Spinal cord (tissue), 10 donors: ENCODE measurements around the gene GH2. TPM values are rescaled to one million over a fixed set of nuclear protein-coding genes. Genes with fewer than 3 reads are reported as not detected.

Source experiments
- DNase-seq, 6 donors: peaks; one replicate each; pipeline versions ENCODE4 v3.0.0 to v3.0.0-alpha.2; 2013 to 2015; ENCODE audit warnings: low spot score in 6 of 6, low read depth in 4 of 6
- H3K27ac ChIP-seq: one replicate; pipeline ENCODE4 v1.5.1; 2013; ENCODE audit warnings: low read depth, low read length, control low read depth
- H3K27me3 ChIP-seq: one replicate; pipeline ENCODE4 v1.6.1; 2013; ENCODE audit warnings: low read length; ENCODE audit not compliant: control insufficient read depth, insufficient read depth
- H3K36me3 ChIP-seq: one replicate; pipeline ENCODE4 v1.6.1; 2013; ENCODE audit warnings: low read length; ENCODE audit not compliant: control insufficient read depth, insufficient read depth
- H3K4me1 ChIP-seq: one replicate; pipeline ENCODE4 v1.6.1; 2013; ENCODE audit warnings: low read length; ENCODE audit not compliant: control insufficient read depth, insufficient read depth
- H3K4me3 ChIP-seq: one replicate; pipeline ENCODE4 v1.5.1; 2013; ENCODE audit warnings: low read depth, low read length, control low read depth
- H3K9me3 ChIP-seq: one replicate; pipeline ENCODE4 v1.6.1; 2013; ENCODE audit warnings: low read length; ENCODE audit not compliant: control insufficient read depth, insufficient read depth
- WGBS: methylation state at CpG from one replicate; pipeline ENCODE4 v1.1.5; 2013; ENCODE audit warnings: missing lambda C conversion rate; ENCODE audit not compliant: insufficient coverage; 5-methylcytosine and 5-hydroxymethylcytosine counted together
- polyA plus RNA-seq, 2 donors: library from polyadenylated mRNA; unstranded; fragments of 120-200 nt; gene quantifications; one replicate each; pipeline ENCODE4 v1.2.1, GENCODE V29; 2013; ENCODE audit not compliant: insufficient read length in 2 of 2
- total RNA-seq, 2 donors: library from RNA; depleted of rRNA in 1 of 2; stranded (reverse); fragments of 120-200 nt in 1 of 2; fragments of >200 nt in 1 of 2; gene quantifications; one replicate each; pipeline versions ENCODE4 v1.2.3 to v1.2.4, GENCODE V29; 2013 to 2014
- donor health status: healthy.

Gene GH2
- total and polyA plus RNA-seq, 4 donors = 0.44 TPM; not detected in 3

DNA sequence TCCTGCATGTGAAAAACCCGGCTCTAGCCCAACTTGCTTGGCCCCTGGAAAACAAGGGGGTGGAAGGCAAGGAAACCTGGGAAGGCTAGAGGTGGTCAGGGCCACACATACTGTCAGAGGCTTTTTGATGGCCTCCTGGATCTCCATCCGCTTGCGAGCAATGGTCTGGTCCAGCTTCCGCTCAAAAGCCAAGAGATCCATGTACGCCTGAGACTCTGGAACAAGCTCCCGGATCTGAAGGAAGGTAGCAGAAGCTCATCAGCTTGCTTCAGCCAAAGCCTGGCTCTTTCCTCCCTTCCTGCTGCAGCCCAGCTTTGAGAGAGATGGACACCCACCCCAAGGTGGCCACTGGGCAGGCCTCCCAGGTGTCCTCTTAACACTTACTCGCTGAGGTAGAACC lies 44.9 kb downstream of the GH2 start:
- no peak for DNase-seq
- no peak overlapping the region for H3K4me3 ChIP-seq
- H3K27ac ChIP-seq = no peak overlapping the region
- peaks cover 66% of the 10 kb centered on the region for H3K36me3 ChIP-seq
- 99% methylated on average over 7 of the region's 7 CpGs for WGBS
- no peaks in the 10 kb centered on the region for H3K27me3 ChIP-seq
- H3K9me3 ChIP-seq = no peaks in the 10 kb centered on the region
- H3K4me1 ChIP-seq = peaks cover 58% of the 10 kb centered on the region

DNA sequence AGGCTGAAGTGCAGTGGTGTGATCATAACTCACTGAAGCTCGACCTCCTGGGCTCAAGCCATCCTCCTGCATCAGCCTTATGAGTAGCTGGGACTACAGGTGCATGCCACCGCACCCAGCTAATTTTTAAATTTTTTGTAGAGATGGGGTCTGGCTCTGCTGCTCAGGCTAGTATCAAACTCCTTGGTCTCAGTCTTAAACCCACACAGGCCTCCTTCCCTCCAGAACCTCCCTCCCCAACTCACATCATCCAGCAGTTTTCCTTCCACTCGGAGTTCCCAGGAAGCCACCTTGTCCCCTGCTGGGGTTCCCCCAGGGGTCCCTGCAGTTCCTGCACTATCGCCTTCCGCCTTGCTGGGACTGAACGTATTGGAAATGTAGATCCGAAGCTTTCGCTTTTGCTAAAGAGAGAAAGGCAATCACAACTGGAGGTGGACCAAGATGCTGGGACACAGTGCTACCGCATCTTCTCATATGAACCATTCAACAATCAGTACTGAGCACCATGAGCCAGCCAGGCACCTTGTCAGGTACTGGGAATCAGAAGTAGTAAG lies 46.5 kb downstream of the GH2 start:
- Histone ChIP-seq H3K4me1 (peaks cover 42% of the 10 kb centered on the region), H3K27me3 (no peaks in the 10 kb centered on the region), H3K4me3 (no peak overlapping the region), H3K36me3 (peaks cover 77% of the 10 kb centered on the region), H3K9me3 (no peaks in the 10 kb centered on the region), H3K27ac (no peak overlapping the region)
- 96% methylated on average over 6 of the region's 9 CpGs for WGBS
- DNase-seq = no peak

DNA sequence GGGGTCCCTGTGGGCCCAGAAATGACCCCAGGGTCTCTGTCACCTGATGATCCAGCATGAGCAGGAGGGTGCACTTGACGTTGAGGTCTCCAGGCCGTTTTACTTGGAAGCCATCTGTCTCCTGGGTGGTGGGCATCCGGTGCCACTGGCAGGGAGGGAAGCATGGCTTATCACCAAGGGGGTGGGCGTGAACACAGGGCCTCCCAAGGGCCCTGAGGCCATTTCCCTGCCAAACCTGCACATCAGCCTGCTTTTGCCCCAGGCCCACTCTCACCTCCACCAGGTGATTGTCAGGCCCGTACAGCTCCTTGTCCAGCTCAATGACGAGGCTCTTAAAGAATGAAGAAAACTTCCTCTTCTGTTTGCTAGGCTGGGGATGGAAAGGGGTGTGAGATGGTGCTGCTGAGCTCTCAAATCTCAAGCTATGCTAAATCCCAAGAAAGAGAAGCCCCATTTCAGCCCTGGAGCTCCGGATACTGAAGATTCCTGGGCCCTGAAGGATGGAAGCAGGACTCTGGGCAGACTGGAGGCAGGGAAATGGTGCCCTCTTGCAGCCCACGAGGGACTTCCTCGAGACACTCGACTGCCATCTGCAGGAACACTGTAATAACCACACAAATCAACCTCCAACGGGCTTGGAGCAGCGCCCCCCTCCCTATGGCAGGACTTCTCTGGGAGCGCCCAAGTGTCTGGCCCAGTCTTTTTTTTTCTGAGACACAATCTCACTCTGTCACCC lies 47.1 kb downstream of the GH2 start:
- peak in 2 of 6 donors; percentile 52 to 76 for DNase-seq
- Histone ChIP-seq H3K27ac (no peak overlapping the region), H3K4me3 (no peak overlapping the region), H3K36me3 (peaks cover 84% of the 10 kb centered on the region), H3K4me1 (peaks cover 36% of the 10 kb centered on the region), H3K9me3 (no peaks in the 10 kb centered on the region), H3K27me3 (no peaks in the 10 kb centered on the region)
- 46% methylated on average over 10 of the region's 13 CpGs for WGBS

DNA sequence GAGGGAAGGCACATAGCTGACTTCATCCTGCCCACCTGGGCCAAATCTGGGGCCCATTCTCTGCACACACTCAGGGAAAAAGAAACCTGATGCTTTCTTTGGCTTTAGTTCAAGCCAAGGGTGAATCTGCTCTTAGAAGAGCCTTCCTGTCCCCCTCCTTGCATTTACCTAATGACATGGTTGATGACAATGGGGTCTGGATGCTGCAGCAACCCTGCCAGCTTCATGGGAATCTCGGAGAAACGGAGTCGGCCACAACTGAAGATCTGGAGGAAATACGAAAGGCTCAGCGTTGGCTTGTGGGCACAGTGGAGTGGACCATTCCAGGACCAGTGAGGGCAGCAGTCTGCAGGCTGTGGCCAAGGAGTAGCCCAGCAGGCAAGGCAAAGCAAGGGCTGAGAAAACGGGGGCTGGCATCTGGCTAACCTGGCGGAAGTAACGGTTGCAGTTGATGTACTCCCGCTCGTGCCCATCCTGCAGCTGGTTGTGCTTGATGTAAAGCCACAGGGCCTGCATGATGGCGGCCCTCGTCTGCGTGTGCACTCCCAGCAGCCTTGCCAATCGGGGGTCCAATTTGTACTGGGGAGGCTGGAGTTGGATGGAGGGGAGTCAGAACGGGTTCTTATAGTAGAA lies 47.9 kb downstream of the GH2 start:
- no peak for DNase-seq
- Histone ChIP-seq H3K36me3 (peaks cover 90% of the 10 kb centered on the region), H3K27ac (no peak overlapping the region), H3K4me1 (peaks cover 29% of the 10 kb centered on the region), H3K9me3 (no peaks in the 10 kb centered on the region), H3K4me3 (no peak overlapping the region), H3K27me3 (no peaks in the 10 kb centered on the region)
- 94% methylated on average over 15 of the region's 15 CpGs for WGBS

DNA sequence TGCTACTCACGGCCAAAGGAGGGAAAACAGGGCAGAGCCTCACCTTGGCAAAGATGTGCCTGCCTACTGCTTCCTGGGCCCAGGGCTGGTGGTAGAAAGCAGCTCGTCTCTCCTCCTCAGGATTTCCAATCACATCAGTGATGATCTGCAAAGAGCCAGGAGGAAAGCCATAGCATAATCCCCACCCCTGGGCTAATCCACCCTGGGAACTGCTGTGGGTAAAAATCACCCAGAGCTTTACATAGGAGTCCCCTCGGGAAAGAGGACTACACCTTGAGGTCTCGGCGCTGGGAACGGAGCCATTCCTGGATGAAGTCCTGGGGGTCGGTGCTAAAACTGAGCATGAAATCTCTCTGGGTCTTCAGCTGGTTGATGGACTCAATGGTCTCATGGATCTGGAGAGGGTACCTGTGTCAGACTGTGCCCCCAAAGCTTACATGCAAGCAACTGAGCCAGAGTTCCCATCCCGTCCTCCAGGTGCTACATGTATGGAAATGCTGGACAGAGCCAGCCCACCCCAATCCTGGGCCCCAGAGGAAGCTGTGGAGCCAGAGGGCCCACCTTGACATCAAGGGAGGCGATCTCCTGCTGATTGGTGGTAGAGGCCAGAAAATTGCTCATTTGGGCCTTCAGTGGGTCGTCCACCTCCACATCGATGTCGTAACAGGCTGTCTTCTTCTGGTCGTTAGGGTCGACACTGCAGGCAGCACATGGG lies 48.6 kb downstream of the GH2 start:
- Histone ChIP-seq H3K27me3 (no peaks in the 10 kb centered on the region), H3K9me3 (no peaks in the 10 kb centered on the region), H3K4me1 (peaks cover 22% of the 10 kb centered on the region), H3K36me3 (peaks cover 90% of the 10 kb centered on the region), H3K27ac (no peak overlapping the region), H3K4me3 (no peak overlapping the region)
- no peak for DNase-seq
- 95% methylated on average over 14 of the region's 14 CpGs for WGBS

DNA sequence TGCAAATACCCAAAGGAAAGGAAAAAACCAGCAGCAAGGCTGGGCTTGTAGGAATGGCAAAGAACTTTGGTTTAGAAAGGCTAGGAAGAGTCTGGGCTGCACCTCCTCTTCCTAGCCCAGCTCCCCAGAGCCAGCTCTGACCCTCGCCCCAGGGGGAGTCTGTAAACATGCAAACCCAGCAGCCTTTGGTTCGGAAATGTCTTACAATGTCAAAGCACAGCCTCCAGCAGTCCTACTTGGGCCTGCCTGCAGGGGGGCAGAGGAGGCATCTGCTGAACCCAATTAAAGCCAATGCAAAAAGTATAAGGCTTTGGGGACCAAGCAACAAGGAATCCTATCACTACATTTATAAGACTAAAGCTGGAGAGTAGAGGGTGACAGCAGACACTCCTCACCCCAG lies 49.3 kb downstream of the GH2 start:
- no peak overlapping the region for H3K4me3 ChIP-seq
- H3K27ac ChIP-seq = no peak overlapping the region
- DNase-seq = no peak
- H3K27me3 ChIP-seq = no peaks in the 10 kb centered on the region
- peaks cover 18% of the 10 kb centered on the region for H3K4me1 ChIP-seq
- H3K36me3 ChIP-seq = peaks cover 82% of the 10 kb centered on the region
- WGBS = 71% methylated on average over 2 of the region's 2 CpGs
- H3K9me3 ChIP-seq = no peaks in the 10 kb centered on the region

DNA sequence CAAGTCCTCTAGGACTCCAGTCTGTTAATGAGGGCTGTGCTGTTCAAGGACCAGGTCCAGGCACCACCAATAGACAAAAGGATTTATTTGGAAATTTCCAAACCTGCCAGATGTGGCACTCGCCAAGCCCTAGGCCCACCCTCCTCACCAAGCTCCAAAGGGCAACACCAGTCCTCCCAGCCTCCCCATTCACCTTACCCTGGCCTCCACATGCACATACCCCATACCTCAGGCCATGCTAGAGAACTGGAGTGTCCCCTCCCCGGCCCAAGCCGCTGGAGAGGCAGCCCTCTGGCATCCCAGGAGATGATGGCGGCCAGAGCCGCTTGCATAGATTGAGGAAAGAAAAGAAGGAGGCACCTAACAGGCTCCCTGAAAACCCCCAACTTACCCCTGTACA lies 49.7 kb downstream of the GH2 start:
- no peak for DNase-seq
- H3K9me3 ChIP-seq = no peaks in the 10 kb centered on the region
- H3K36me3 ChIP-seq = peaks cover 78% of the 10 kb centered on the region
- H3K4me3 ChIP-seq = no peak overlapping the region
- no peaks in the 10 kb centered on the region for H3K27me3 ChIP-seq
- H3K27ac ChIP-seq = no peak overlapping the region
- H3K4me1 ChIP-seq = peaks cover 14% of the 10 kb centered on the region
- WGBS = 86% methylated on average over 1 of the region's 5 CpGs

DNA sequence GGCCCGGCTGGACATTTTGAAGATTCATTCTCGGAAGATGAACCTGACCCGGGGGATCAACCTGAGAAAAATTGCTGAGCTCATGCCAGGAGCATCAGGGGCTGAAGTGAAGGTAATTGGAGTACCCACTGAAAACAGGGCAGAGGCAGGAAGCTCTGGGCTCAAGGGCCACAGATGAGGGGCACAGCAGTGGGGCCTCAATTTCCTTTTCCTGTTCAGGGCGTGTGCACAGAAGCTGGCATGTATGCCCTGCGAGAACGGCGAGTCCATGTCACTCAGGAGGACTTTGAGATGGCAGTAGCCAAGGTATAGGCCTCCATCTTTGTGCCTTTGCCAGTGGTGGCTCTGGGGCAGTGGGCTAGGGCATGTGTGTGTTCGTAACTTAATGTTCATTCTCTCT lies 50.2 kb downstream of the GH2 start:
- WGBS = 91% methylated on average over 3 of the region's 8 CpGs

DNA sequence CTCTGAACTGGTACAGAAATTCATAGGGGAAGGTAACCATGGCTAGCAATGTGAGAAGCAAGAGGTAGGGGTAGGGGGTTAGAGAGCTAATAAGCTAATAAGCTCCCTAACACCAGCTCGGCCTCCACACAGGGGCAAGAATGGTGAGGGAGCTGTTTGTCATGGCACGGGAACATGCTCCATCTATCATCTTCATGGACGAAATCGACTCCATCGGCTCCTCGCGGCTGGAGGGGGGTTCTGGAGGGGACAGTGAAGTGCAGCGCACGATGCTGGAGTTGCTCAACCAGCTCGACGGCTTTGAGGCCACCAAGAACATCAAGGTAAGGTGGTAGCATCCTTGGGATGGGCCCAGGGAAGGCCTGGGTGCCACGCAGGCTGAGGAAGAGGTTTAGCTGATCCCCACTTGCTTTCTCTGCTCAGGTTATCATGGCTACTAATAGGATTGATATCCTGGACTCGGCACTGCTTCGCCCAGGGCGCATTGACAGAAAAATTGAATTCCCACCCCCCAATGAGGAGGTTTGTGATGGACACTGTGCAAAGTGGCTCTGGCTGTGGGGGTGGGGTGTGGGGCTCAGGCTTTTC lies 50.7 kb downstream of the GH2 start:
- H3K9me3 ChIP-seq = no peaks in the 10 kb centered on the region
- H3K27me3 ChIP-seq = no peaks in the 10 kb centered on the region
- WGBS = 80% methylated on average over 10 of the region's 15 CpGs
- no peak for DNase-seq
- H3K27ac ChIP-seq = no peak overlapping the region
- peaks cover 15% of the 10 kb centered on the region for H3K4me1 ChIP-seq
- H3K36me3 ChIP-seq = peaks cover 69% of the 10 kb centered on the region
- no peak overlapping the region for H3K4me3 ChIP-seq

More for the DNA sequence above, 50.2 kb downstream of the GH2 start:
- no peaks in the 10 kb centered on the region for H3K9me3 ChIP-seq
- no peaks in the 10 kb centered on the region for H3K27me3 ChIP-seq
- H3K27ac ChIP-seq = no peak overlapping the region
- H3K4me1 ChIP-seq = peaks cover 11% of the 10 kb centered on the region
- no peak for DNase-seq
- H3K36me3 ChIP-seq = peaks cover 73% of the 10 kb centered on the region
- H3K4me3 ChIP-seq = no peak overlapping the region
